ENCODE data around the gene CTSZ.
A peak's percentile ranks its signal among the peaks of the same experiment; 100 is the strongest.

The CTSZ gene

GRCh38 chr20:59031564-59032022 is 24.5 kb upstream of the CTSZ start:
- peak; percentile 31 for DNase-seq

GRCh38 chr20:59030911-59031563 is 24.0 kb upstream of the CTSZ start:
- DNase-seq = no peak

DNA sequence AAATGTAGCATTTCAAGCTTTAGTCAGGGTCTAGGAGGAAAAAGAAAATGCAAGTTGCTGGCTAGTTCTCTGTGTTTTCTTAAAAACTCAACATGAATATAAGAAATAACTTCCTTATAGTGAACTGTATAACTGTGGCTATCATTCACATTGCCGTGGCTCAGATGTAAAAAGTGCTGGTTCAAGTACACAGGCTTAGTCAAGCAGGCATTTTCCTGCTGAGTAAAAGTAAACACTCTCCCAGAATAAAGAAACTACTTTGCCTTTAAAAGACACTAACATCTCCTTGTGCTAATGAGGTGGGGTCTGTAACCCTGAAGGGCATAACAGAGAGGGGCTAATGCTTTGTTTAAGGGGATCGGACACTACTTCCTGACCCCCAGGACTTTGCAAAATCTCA is 21.8 kb upstream of the CTSZ start:
- DNase-seq = no peak

GRCh38 chr20:59027741-59028320 is 20.8 kb upstream of the CTSZ start:
- DNase-seq = no peak

DNA sequence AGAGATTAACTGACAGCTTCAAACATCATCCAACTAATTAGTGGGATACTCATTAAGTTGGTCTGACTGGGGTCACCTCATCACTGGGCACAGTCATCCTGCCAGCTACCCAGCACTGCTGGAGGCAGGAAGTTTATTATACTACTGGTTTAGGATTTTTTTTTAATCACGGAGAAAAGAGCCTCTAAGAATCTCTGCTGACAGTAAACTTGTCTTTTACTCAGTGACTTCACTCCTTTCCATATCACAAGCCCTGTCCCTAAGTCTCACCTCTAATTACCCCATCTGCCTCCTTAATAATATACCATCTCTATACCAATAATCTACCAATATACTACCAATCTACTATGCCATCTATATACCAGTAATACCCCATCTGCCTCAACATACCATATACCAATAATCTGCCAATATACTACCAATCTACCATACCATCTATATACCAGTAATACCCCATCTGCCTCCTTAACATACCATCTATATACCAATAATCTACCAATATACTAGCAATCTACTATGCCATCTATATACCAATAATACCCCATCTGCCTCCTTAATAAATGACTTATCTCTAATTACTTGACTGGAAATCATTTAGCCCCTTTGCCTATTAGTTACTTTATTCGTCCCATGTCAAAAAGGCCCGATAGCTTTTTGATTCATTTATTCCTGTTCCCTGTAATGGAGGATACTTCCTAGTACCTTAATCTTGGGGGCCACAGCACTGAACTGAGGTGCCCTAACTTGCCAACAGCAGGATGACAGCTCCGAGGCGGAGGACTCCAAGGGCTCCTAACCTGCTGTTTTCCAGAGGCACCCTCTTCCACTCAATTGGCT is 20.1 kb upstream of the CTSZ start:
- no peak for DNase-seq

DNA sequence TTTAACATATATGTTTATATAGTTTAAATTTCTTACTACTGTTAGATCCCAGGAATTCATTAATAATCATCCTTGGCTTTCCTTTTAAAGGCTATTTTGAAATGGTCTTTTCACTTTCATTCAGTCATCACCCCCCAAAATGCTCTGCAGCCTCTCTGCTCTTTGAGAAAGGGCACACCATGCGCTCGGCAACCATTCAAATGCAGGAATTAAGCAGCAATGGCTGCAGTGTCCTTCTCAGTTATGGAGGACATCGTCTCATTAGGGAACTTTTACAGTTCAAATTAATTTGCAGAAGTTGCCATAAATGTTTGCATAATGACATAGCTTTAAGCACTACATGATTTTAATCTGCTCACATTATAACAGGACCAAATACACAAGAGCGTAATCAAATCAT is 18.5 kb upstream of the CTSZ start:
- DNase-seq = no peak

GRCh38 chr20:59025086-59025485 is 18.0 kb upstream of the CTSZ start:
- DNase-seq = no peak

DNA sequence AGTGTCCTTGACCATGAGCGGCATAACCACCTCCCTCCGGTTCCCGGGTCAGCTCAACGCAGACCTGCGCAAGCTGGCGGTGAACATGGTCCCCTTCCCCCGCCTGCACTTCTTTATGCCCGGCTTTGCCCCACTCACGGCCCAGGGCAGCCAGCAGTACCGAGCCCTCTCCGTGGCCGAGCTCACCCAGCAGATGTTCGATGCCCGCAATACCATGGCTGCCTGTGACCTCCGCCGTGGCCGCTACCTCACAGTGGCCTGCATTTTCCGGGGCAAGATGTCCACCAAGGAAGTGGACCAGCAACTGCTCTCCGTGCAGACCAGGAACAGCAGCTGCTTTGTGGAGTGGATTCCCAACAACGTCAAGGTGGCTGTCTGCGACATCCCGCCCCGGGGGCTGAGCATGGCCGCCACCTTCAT is 17.1 kb upstream of the CTSZ start:
- DNase-seq = peak; percentile 1

GRCh38 chr20:59023616-59024015 is 16.6 kb upstream of the CTSZ start:
- peak; percentile 1 for DNase-seq

DNA sequence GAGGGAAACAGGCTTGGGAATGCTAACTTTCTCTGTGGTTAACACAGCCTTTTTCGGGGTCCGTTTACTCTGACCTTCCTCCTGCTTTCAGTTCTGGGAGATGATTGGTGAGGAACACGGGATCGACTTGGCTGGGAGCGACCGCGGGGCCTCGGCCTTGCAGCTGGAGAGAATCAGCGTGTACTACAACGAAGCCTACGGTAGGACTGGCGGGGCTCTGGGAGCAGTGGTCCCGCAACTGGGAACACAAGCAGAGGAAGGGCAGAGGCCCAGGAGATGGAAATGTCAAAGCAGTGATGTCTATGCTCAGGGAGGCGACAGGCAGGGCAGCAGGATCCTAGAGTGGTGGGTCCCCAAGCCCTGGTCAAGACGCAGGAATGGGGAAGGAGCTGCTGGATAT is 15.7 kb upstream of the CTSZ start:
- DNase-seq = no peak

DNA sequence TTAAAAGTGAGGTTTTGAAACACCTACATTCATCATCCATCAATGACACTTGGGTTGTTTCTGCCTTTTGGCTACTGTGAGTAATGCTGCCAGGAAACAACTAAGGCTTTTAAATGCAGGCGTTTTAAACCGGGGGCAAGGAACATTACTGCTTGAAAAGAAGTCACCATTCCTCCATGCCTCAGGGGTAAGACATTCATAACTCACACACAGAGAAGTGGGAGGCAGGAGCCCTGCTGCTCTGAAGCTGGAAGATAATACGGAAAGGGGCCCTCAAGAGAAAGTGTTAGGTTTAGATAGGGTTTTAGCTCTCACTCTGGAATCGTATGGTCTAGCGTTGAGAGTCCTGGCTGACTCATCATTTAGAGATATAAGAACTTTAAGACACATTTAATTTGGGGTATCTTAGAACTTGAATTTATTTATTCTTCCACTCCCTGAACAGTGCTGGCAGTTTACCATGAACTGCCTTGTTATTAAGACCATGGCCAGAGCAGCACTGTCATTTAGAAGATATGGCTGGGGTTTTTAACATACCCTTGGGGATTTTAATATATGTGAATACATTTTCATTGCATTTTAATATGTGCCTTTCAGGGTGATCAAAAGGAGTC is 14.0 kb upstream of the CTSZ start:
- DNase-seq = peak; percentile 0

- peak; percentile 0 for DNase-seq
Measured at GRCh38 chr20:59019217-59019616, 12.2 kb upstream of the CTSZ start, which contains the start of gene TUBB1. Gene TUBB1, plus strand, starts transcription at chr20:59019429. Its CDS starts 94 bp downstream, at chr20:59019523.

GRCh38 chr20:59018817-59019216 is 11.8 kb upstream of the CTSZ start:
- DNase-seq = peak; percentile 0

DNA sequence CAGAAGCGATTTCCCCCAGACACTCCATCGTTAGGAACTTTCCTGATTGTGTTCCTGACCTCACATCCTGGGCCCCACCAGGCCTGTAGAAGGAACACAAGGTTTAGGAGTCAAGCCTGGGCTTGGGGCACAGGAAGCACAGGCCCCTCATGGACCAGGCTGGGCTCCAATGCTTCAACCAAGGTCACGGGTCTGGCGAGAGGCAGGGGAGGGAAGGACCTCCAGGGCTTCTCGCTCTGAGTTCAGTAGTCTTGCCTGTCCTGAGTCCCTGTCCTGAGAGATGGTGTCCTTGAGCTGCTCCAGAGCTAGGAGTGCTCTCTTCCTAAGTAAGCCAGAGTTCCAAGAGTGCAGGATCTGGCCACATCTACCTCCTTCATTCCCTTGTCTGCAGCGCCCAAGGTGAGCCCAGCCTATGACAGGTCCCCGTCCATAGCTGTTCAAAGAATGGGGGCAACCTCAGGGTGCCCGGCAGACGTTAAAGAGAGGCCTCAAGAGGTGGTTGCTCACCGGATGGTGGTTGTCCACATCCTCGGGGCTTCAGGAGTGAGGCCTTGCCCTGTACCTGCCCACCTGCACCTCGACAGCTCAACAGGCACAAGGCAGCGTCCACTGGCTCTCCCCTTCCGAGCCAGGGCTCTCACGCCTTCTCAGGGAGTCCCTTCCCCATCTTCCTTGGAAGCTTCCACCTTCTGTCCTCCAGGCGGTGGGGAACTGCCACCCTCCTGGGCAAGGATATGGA is 10.6 kb upstream of the CTSZ start:
- DNase-seq = no peak

DNA sequence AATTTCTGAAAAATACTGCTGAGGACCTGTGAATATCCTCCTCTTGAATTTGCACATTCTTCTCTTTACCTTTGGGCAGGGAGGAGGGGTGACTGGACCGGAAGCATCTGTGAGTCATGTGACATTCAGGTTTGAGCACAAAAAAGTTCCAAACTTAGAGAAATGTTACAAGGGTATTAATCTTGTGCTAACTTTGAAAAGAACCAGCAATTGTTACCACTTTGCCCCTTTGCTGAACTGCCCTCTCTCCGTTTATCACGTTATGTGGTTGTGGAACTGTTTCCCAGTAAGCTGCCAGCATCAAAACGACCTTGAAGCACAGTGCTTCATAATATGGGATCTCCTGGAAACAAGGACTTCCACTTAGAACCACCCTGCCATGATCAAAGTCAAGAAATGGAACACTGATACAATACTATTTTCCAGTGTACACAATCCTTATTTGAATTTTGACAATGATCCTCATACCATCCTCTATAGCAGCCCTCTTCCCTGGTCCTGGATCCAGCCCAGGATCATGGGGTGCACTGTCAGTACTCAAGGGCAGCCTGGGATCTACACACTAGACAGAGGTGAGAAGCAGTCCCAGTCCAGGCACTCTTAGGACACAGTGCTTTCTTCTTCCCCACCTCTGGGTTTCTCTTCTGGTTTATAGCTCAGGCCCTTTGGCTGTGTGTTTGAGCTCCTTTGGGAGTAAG is 9.9 kb upstream of the CTSZ start:
- DNase-seq = peak; percentile 39

DNA sequence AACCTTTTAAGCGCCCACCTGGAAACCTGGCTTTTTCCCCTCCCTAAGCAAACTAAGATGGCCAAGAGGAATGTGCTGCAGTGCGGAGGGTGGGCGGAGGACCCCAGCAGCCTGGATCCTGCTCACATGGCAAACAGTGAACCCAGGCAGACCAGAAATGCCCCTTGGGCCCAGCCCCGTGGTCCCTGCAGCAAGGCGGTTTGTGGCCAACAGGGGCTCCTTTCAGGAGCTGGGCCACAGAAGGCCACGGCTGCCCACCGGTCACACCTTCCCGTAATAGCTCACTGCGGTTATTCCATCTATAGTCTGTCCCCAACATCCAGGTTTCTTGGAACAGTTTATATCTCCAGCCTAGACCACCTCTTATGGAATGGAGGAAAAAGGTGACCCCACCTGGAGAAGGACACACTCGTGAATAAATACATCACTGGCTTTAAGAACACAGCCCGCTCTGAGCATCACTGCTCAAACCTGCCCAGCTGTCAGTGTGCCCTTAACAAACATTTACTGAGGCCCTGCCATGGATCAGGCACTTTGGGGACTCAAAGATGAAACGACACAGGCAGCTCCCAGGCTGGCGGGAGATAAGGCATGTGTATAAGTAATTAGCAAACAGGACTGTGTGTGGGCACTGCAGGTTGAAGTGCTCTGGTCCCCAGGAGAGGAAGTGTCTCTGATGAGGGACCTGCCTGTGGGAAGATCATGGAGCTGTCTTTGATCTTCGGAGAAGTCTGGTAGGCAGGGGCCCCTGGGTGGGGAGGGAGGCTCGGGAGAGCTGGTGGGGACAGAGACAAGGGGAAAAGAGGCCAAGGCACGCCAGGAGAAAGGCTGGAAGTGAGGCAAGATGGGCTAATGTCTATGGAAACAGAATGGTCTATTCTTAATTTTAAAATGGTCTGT is 9.0 kb upstream of the CTSZ start:
- DNase-seq = peak; percentile 0

DNA sequence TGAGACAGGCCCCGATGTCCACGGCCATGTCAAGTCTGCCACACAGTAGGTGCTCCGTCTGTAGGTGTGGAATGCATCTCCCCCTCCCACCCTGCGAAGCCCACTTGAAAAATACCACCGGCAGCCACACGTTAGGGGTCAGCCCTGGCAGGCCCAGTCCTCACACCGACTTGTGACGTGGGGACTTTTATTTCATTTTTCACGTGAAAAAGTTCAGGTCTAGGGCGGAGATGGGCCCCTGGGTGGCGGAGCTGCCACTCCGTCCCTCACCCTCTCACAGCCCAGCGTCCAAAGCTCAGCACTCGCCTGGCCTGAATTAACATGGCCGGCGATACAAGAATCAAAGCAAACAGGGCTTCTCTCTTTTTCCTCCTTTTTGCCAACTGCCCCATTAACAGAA is 8.4 kb upstream of the CTSZ start:
- DNase-seq = no peak

GRCh38 chr20:59014680-59015389 is 7.8 kb upstream of the CTSZ start:
- peak; percentile 1 for DNase-seq

DNA sequence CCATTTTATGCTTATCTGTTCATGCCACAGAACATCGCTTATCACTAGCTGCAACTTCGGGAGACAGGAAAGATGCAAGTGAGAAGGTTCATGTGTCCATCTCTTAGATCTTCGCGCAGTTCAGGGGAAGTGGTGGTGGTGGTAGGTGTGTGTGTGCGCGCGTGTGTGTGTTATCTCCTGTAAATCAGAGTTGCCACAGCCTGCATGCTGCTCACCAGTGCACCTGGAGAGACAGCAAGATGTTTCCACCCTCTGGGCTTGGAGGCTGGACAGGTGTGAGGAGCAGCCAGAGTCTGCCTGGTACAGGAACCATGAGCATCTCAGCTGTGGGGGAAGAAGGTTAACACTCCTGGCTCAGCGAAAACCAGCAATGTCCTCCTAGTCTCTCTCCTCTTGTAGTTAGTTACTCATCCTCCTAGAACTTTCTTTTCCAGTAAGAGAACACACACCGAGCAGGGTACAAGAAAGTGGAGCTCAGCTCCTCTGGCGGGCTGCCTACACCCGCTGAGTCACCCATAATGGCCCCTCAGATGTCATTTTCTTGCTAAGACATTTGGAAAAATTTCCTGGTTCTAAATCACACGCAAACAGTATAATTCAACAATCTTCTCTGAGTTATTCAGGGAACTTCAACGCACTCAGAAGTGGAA is 7.0 kb upstream of the CTSZ start:
- DNase-seq = peak; percentile 16
